HG03108 (cell line): ENCODE results near the gene ZNF136.

Experiments
- ATAC-seq: cut with Tn5 transposase; IDR thresholded peaks from one replicate; pipeline ENCODE4 v1.9.1; 2021; ENCODE audit warnings: moderate library complexity; ENCODE audit not compliant: unreplicated experiment

Gene ZNF136

DNA sequence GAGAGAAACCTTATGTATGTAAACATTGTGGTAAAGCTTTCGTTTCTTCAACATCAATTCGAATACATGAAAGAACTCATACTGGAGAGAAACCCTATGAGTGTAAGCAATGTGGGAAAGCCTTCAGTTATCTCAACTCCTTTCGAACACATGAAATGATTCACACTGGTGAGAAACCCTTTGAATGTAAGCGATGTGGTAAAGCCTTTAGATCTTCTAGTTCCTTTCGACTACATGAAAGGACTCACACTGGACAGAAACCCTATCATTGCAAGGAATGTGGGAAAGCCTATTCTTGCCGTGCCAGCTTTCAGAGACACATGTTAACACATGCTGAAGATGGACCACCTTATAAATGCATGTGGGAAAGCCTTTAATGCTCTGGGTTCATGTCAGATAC is 24.7 kb downstream of the ZNF136 start:
- no peak for ATAC-seq

DNA sequence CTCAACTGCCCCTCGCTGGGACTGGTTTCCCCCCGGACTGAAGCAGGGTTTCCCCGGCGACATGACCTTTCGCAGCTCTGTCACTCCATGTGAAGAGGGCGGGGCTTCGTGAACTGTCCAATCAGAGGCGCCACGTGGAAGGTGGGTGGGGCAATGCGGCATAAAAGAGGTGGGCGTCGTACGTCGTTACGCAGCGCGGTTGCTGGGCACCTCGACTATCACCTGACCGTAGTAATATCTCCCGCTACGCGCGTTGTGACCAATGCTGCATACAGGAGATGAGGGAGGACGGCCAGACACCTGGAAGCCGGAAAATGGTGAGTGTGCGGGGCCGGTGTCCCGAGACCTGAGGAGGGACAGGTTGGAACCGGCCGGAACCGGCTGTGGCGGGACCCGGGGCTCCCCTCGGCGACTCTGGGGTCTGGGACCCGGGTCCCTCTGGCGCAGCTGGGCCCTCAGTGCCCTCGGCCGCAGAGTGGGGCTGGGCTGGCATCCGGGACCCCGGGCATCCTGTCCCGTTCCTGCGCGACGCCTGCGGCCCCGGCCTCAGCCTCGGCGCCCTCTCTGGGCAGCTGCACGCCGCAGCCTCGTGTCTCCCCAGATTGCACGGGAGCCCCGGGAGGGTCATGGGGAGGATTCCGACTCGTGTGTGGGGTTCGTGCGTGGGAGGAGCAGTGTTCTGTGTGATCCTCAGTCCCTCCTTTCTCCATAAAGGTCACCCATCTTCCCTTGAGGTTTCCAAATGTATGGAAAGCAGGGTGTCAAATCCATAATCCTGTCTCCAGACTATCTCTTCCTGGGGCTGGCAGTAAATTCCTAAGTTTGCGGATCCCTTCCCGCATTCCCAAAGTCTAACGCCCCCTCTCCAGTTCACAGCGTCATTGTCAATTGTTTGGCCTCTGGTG is 32.2 kb downstream of the ZNF136 start:
- ATAC-seq: no peak

DNA sequence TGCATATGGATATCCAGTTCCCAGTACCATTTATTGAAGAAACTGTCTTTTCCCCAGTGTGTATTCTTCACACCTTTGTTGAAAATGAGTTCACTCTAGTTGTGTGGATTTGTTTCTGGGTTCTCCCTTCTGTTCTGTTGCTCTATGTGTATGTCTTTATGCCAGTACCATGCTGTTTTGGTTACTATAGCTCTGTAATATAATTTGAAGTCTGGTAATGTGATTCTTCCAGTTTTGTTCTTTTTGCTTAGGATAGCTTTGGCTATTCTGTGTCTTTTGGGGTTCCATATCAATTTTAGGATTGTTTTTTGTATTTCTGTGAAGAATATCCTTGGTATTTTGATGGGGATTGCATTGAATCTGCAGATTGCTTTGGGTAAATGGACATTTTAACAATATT is 35.2 kb downstream of the ZNF136 start:
- no peak for ATAC-seq

DNA sequence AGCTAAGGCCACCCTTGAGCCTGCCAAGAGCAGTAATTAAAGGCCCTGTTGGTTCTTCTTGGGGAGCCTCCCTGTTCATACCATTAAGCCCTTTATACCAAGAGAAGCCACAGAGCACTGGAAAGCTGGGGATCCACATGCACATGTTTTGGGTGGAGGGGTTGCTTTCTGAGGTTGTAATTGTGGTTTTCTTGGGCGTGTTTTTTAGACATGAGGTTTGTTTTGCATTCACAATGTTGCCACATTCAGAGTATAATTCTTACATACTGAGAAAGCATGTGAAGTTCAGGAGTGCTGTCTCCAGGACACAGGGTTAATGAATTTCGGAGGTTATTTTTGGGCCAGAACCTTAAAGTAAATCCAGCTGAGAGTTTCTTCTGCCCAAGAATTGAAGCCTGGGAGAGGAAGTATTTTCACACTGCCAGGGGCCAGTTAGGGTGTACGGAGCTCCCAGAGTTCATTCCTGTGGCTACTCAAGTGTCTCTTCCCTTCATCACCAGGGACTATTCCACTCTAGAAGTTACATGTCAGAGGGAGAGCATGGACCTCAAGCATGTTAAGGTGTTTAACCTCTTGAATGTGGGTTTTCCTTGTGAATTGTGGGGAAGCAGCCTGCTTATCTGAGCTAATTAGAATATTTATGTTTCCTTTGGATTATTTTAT is 37.0 kb downstream of the ZNF136 start:
- ATAC-seq: no peak

DNA sequence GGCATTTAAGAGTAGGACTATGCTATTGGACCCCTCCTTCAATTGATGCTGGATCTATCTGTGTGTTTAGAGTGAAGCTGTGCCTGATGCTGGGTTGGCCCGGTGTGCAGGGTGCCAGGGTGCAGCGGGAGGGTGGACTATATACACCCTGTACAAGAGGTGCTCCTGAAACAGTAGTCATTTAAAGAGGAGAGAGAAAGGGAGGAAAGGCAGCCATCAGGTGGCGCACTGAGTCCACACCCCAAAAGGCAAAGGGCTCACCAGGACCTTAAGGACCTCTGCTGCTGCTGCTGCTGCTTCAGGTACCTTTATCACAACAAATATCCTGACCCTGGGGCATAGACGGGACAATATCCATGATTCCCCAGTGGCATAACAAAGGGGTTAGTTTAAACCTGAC is 39.4 kb downstream of the ZNF136 start:
- ATAC-seq: no peak

DNA sequence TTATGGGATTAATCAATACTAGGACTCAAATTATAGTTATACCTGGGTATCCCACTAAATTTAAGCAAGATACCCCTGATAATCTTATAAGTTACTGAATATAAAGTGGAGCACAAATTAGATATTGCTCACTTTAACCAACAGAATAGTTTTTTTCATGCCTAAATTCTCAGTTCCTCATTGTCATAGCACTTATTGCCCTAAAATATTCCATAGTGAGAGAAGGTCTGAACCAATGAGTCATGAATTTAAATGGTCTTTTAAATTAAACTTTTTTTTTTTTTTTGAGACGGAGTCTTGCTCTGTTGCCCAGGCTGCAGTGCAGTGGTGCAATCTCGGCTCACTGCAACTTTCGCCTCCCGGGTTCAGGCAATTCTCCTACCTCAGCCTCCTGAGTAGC is 42.4 kb downstream of the ZNF136 start:
- no peak for ATAC-seq

DNA sequence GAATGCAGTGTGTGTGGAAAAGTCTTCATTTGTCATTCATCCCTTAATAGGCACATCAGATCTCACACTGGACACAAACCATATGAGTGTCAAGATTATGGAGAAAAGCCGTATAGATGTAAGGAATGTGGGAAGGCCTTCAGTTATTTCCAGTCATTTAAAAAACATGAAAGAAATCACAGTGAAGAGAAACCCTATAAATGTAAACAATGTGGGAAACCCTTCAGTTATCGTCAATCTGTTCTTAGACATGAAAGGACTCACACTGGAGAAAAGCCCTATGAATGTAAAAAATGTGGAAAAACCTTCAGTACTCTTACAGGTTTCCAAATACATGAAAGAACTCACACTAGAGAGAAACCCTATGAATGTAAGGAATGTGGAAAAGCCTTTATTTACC is 45.3 kb downstream of the ZNF136 start:
- no peak for ATAC-seq

DNA sequence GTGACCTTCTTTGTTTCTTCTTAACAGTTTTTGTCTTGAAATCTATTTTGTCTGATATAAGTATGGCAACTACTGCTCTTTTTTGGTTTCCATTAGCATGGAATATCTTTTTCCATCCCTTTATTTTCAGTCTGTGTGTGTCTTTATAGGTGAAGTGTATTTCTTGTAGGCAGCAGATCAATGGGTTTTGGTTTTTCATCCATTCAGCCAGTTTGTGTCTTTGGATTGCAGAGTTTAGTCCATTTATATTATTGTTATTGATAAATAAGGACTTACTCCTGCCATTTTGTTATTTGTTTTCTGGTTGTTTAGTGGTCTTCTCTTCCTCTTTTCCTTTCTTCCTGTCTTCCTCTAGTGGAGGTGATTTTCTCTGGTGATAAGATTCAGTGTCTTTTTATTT is 54.4 kb downstream of the ZNF136 start:
- ATAC-seq: no peak

DNA sequence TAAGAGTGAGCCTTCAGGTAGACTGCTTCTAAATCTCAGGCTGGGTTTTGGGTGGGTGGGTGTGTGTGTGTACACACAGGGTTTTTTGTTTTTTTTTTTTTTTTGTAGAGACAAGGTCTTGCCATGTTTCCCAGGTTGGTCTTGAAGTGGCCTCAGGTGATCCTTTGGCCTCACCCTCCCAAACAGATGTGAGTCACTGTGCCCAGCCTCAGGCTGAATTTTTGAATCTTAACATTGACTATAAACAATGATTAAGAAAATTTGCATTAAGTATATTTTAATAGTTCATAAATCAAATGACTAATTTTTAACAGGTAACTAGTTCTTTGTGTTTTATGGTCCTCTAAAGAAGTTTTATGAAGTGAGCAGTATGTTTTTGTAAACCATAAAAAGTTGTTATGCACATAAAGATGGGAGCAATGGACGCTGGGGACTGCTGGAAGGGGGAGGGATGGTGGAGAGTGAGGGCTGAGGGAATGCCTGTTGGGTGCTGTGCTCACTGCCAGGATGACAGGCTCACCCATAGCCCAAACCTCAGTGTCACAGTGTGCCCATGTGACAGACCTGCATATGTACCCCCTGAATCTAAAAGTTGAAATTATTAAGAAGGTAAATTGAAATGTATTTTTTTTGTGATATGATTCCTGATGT is 60.2 kb downstream of the ZNF136 start:
- no peak for ATAC-seq

DNA sequence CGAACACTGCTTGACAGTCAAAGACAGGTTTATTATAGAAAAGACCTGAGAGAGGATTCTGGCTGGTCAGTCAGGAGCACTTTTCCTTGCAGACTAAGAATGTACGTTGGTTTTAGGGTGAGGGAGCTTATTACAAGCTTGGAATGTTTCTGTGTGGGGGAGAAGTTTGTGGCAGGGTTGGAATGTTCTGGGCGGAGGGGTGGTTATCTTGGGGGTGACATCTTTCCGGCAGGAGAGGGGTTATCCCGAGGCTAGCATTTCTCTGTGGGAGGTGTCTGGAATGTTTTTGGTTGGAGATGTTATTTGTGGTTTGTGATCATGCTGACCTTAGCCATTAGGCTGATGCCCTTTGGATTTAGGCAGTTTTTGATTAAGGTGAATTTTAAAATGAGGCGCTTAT is 61.8 kb downstream of the ZNF136 start:
- no peak for ATAC-seq

DNA sequence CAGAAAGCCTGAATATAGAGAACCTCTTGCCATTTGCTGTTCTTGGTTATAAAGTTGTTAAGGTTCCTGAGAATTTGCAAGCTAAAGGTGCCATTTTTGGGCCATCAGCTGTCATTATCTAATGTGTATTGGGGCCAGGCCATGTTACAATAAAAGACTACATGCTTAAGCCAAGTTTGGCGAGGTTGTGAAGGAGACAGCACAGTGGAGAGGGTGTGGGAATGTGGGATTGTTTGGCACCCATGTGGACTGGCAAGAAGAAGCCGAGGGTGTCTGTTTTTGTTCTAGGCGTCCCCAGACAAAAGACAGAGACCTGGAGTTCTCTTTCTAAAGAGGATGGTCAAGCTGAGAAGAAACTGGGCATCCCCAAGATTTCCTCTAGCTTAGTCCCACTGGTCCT is 67.1 kb downstream of the ZNF136 start:
- ATAC-seq: no peak

DNA sequence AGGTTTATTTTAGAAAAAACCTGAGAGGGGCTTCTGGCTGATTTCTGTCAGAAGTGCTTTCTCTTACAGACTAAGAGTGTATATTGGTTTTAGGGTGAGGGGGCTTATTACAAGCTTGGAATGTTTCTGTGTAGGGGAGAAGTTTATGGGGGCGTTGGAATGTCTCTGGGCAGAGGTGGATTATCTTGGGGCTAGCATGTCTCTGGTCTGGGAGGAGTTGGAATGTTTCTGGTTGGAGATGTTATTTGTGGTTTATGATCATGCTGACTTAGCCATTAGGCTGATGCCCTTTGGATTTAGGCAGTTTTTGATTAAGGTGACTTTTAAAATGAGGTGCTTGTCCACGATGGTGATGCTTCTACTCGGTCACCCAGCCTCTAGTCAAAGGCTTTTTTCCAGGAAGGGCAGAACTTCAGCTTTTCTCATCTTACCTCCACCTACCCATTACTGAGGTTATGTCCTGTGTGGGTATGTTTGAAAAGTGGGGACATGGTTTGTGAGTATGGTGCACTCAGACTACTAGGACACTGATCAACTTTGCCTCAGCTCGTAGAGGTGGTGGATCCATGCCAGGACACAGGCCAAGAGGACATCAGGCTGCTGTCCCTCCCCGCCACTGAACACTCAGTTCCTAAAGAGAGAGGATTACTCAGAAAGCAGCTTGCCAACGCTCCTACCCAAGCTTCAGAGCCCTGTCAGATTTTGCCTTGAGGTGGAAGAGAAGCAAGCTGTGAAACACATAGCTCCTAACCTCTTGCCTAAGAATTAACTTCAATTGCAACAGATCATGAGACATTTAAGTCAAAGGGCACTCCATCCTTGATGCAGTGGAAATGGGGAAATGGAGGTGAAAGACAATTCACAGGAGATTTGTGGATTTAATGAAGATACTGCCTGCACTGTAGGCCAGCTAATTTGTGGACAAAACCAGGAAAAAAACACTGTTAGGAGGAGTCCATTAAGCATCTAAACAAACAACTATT is 68.1 kb downstream of the ZNF136 start:
- ATAC-seq: no peak

DNA sequence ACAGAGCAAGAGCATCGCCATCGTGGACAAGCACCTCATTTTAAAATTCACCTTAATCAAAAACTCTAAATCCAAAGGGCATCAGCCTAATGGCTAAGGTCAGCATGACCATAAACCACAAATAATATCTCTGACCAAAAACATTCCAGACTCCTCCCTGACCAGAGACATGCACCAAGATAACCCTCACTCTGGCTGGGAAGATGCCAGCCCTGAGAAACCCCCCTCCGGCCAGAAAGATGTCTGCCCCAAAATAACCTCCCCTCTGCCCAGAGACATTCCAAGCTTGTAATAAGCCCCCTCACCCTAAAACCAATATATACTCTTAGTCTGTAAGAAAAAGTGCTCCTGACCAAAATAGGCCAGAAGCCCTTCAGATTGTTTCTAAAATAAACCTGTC is 70.1 kb downstream of the ZNF136 start:
- ATAC-seq: no peak

DNA sequence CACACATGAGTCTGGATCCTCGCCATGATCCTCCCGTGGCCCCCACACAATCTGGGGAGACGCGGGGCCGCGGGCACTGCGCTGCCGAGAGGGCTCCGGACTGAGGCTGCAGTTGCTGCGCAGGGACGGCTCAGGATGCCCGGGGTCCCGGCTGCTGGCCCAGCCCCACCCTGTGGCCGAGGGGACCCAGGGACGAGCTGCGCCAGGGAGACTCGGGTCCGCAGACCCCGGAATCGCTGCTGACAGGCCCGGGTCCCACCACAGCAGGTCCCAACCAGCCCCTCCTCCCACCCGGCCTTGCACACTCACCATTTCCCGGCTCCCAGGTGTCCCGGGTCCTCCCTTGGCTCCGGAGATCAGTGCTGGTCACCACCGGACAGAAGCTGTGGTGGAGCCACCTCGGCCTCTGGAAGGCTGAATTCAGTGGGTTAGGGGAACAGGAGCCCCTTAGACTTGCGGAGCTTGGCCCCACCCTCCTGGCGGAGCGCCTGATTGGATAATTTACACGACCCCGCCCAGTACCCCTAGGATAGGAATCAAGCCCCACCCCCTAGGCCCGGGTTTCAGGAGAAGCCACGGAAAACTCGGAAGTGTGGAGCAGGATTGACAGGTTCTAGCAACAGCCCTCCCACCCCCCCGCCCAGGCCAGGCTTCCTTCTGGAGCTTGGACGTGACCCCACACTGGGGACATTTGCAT is 74.4 kb downstream of the ZNF136 start:
- ATAC-seq: no peak
